NCI-H1048 (cell line): ENCODE data around the gene TMIE.

ENCODE experiments used
- DNase-seq: peaks from one replicate; lab custom pipeline; 2025; lab: John Stamatoyannopoulos, UW

TMIE gene

DNA sequence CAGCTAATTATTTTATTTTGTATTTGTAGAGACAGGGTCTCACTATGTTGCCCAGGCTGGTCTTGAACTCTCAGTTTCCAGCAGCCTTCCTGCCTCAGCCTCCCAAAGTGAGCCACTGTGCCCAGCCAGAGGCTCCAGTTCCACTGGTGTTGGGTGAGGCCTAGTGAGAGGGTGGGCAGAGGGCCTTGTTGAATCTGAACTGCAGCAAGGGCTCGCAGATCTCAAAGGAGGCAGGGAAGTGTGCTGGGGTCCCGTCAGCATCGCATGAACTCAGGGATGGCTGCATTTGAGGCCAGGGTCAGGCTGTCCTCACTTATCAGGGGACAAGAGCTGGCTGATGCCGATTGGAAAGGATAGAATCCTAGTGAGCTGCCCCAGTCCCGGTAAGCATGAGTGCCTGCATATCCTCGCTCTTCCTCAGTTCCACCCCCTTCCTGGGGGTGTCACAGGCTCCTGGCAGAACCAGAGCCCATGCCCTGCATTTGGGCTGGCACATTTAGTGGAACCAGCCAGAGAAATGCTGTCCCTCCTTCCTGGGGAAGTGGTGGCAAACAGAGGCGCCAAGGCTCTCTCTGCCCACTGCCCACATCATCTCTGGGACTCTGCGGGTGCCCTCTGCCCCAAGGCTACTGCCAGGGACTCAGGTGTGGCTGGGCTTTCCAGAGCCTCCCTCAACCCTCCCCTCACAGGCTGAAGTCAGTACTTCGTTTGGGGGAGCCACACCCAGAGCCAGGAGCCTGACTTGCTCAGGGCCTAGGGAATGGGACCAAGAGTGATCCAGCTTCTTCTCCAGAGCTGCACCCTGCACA, 31.8 kb upstream of the TMIE start:
- DNase-seq = no peak

DNA sequence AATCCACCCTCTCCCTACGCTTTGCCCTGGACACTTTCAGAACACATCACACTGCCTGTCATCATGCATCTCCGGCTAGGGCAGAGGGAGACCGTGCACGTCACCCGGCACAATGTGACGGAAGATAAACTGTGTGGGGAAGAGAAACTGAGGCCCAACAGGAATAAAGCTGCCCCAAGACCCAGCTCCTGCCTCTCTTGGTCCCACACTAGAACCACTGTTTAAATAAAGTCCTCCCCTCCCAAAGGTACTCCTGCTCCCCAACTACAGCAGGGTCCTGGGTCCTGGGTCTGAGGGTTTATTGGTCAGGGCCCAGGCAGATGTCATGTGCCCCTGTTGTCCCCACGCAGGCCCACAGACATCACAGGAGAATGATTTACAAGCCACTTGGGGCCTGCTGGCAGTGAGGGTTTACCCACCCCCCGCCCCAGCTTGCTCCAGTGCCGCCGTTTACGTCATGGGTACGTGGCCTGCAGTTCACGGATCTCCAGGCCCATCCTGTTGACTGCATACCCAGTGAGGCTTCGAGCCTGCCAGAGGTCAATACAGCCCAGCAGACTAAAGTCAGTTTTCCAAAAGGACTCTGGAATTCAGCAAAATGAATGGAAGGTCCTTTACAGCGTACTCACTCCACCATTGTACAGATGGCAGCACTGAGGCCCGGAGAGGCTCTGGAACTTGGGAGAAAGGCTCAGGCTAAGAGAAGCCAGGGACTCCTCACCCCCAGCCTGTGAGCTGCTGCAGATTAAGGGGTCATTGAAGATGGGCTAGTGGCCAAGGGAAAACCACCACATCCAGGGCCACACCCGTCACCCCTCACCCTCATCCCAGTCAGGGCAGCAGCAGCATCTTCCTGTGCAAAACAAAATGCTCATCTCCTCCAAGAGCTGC, 30.9 kb upstream of the TMIE start:
- DNase-seq = no peak

DNA sequence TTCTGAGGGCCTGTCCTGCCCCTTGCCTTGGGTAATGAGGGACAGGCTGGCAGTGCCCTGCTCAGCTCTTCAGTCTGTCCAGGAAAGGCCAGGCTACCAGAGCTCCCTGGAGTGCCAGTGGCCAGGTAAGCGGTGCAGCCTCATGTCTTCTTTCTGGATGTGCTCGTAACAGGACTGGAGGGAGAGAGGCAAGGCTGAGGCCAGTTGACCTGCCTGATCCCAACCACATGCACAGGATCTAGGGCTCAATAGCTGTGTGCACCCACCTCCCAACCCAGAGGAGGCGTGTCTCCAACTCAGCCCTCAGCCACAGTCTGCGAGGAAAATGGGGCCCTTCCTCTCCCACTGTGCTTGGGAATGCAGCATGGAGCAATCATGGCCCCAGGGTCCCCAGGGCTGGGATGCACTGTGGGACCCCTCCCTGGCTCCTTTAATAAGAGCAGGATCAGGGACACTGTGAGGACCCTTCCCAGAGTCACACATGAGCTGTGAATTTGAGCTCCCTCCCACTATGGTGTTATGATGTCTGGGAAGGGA, 30.2 kb upstream of the TMIE start:
- no peak for DNase-seq

DNA sequence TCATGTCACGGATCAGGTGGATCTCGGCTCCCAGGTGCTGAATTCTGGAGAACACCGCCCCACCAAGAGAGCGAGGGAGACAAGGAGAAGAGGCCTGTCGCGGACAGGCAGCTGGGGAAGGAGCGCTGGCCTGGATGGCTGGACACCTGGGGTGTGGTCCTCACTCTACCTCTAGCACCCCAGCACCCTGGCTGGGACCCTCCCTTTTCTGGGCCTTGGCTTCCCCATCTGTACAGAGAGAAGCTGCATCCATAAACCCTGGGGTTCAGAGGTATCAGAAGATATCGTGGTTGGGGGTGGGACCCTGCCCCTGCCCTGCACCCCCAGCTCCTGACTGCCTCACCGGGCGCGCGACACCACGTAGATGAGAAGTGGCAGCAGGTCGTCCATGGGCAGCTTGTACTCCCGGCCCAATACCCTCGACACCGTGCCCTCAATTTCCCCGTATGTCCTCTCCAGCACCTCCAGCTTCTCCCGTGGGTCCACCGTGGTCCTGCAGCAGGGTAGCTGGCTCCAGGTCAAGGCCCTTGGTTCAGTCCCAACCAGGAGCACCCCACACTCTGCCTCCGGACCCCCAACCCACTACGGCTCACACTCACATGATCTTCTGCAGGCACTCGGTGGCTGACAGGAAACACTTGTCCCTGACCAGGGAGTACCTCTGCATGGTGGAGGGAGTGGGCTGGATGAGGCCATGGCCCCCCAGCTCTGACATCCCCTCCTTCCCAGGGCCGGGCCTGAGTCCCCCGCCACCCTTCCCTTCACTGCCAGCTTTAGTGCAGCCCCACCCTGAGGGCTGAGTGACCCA, 29.4 kb upstream of the TMIE start:
- DNase-seq = no peak

DNA sequence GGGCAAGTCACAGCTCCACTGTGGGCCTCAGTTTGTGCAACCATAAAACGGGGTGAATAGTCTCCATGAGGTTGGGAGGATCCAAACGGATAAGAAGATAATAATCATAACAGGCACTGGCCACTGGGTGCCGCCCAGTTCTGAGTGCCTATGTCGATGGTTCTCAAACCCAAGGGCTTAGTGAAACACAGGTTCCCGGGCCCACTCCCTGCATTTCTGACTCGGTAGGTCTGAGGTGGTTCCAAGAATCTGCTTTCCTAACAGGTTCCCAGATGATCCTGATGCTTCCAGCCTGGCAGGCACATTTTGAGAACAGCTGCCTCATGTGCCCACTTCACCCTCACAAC, 28.9 kb upstream of the TMIE start:
- DNase-seq = no peak

DNA sequence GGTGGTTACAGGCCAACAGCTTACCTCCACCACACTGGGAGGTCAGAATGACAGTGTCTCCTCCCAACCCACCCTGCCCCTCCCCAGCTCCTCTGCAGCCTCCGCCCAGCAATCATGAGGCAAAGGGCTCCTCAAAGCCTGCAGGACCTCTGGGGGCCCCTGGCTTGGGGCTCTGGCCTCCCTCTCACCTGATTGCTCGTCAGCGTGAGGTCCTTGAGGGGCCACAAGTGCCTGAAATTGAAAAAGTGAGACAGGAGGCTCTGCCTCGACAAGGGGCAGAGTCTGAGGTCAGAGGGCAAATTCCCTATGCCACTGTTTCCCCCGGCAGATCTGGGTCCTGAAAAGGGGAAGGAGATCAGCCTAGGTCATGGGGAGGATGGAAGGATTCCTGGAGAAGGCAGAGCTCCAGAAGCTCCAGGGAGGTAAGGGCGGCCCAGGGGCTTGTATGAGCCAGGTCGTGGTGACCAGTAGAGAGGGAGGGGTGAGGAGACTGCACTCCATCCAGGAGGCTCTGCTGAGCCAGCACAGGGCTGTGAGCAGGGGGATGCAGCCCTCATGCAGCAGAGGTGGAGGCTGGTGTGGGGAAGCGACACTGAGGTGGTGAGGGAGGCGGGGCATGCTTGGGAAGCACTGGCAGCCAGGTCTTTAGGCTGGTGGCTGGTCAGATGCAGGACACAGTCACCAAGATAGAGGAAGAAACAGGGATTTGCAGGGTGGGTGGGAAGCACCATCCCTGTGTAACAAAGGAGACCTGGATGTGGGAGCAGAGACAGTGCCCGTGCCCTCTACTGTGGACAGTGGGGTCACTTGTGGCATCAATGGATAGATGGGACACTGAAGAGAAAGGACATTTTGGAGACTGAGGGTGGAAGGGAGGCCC, 27.8 kb upstream of the TMIE start:
- DNase-seq = no peak

DNA sequence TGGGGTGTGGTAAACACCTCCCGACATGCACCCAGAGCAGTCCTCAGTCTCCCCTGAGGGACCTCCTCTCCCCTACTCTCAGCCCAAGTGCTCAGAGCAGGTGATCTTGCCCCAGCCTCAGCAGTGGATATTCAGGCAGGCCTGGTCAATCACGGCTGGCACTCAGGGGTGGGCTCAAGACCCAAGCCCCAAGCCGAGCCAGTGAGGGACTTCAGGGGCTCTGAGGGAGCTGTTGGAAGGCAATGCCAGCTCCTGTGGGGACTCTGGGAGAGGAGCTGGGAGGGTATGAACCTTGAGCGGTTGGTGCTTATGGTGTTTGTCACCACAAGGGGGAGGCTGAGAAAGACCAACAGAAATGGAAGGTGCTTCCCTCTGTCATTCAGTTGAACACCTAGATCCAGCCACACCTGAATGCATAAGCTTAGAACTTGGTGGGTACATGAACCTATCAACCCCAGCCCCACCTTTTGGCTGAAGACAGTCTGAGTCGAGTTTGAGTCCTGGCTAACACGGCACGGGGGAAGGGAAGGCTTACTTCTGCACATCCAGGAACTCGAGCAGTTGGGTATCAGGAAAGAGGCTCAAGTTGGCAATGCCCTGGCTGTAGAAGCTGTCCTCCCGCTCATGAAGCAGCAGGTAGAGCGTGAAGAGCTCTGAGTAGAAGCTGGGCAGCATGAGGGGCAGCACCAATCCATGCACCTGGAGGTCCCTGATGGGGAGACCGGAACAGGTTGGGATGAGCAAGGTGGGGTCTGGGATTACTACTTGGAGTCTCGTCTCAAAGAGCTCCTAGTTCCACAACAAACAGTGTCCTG, 27.0 kb upstream of the TMIE start:
- DNase-seq = no peak

DNA sequence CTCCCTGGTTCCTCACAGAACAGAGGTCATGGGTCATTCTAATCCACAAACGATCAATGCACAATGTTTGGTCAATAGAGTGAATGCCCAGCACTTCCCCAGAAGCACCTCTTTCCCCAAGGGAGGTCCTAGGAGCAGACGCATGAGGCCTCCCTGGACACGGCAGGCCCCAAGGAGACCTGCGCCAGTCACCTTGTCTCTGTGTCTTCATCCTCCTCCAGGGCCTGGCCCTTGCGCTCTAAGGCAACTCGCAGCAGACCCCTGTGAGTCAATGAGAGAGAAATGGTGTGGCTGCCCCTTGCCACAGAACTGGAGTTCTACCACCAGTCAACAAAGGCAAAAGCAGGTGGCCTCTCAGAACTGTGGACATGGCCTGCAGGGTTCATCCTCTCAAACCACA, 25.8 kb upstream of the TMIE start:
- DNase-seq = no peak

DNA sequence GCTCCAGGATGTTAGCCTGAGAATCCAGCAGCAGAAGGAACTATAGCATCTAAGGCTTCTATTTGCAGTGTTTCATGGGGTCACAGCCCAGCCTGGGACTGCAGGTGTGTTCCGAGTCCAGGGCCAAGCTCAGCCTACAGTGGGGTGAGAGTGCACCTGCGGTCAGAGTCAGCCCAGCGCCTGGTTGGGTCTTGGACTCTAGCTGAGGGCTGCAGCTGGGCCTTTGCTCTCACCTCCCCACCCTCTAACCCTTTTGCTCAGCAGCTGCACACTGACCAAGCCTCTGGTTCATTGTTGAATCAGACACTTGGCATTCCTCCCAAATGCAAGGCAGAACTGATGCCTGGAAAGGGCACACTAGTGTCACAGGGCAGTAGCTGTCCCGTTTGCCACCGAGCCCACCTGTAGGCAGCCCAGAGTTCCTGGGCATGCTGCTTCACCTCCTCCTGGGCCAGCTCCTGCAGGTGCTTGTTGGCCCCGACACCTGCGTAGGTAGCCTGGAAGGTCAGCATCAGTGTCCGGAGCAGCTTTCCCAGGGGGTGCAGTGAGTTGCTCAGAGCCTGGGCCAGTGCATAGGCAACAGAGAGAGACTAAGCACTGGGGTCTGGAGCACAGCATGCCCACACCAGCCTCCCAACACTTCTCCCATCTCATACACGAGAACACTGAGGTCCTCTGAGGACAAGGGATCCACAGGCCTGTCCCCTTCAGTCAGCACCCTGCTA, 25.2 kb upstream of the TMIE start:
- no peak for DNase-seq

DNA sequence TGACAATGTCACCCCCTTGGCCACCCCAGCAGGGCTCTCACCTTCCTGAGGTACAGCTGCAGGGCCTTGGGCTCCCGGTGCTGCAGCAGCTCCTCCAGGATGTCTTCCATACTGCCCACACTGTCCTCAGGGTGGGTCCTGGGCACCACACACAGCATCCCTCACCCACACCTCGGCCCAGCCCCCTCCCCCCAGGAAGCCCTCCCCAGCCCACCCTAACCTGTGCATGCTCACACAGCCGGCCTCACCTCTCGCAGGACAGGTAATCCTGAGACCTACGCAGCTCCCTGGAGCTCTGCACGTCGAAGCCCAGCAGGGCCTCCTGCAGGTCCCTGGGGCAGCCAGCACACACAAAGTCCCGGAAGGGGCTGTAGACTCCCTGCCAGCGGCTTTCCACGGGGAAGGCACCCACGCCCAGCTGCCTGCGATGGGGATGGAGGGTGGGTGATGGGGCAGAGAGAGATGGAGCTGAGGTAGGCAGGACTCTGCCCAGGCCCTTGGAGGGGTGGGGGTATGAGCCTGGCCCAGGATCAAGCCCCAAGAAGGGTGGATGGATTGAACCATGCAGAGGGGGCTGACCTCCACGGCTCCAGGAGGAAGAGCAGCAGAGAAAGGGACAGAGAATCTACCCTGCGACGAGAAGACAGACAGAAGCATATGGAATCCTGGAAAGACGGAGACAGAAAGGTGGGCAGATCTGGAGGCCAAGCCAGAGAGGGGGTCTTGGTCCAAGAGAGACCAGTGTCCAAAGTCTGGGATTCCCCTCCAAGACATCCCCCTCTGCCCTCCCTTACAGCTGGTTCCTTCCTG, 24.4 kb upstream of the TMIE start:
- no peak for DNase-seq

DNA sequence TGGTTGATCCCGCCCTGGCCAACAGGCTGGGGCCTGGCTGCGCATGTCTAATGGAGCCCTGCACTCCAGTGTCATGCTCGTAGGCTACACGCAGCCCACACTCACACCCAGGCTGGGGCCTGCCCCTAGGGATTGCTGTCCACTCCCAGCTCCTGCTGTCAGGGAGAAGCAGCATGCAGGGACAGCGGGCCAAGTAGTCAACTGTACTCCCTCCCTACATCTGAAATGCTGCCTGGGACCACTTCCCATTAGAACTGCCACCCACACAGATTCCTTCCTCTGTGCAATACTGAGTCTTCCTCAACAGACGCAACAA, 23.8 kb upstream of the TMIE start:
- DNase-seq = no peak

DNA sequence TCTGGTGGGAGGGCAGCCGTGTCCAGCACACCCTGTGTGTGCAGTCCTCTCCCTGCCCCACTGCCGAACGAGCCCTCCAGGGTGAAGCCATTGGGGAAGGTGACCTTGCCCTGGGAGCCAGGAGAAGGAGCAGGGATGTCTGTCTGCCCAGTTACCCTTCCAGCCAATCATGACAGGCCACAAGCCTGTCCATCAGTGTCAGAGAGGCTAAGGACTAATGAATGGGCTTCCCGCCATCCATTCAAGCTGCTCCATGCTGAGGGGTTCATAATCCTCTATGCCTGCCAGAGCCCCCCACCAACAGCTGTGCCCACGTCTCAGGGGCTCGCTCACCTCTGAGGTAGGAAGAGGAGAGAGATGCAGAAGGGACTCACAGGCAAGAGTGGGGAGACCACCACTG, 22.9 kb upstream of the TMIE start:
- no peak for DNase-seq

DNA sequence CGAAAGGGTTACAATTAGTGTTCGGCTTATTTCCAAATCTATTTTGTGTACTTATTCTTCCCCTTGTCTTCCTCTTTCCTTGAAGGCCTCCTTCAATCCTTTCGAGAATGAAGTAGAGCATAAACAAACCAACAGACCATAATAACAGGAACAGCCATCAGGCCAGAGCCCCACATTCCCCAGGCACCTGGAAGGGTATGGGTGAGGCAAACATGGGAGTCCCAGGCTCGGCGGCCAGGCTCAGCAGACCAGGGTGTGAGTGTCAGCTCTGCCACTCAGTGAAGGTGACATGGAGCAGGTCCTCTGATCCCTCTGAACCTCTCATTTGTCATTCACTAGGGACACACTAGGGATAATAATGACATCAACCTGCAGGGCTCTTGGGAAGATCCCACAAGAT, 21.5 kb upstream of the TMIE start:
- no peak for DNase-seq

DNA sequence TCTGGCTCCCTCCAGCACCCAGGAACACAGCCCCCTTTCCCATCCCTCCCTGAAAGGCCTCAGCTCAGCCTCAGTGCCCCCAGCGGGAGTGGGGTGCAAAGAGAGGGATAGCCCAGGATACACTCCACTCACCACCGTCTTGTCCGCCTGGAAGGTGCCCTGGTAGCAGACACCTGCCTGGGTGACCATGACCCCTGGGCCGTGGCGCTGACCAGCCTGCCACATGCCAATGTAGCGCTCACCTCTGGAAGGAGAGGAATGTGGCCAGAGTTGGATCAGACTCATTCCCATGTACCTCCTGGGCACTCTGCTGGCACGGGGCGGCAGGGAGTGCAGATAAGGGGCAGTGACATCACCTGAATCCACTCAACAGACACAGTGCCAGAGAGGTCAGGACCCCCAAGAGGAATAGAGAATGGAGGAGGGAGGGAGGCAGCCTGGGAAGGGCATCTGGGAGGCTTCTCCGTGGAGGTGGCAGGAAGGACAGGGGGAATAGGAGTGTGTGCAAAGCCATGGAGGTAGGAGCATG, 20.8 kb upstream of the TMIE start:
- no peak for DNase-seq

DNA sequence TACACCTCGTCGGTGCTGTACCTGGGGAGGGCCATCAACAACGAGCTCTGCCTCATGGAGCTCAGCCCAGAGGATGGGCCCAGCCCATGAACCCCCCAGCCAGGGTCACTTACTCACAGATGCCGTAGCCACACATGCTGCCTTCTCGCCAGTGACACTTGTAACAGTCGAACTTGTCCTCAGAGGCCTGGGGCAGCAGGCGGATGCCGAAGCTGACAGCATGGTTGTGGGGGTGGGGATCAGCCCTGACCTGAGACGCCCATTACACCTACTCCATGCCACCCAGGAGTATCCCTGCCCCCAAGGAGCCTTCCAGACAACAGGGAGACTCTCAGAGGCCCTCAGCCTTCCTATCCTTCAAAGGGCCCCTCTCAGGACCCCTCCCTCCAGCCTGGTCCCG, 19.8 kb upstream of the TMIE start:
- no peak for DNase-seq

DNA sequence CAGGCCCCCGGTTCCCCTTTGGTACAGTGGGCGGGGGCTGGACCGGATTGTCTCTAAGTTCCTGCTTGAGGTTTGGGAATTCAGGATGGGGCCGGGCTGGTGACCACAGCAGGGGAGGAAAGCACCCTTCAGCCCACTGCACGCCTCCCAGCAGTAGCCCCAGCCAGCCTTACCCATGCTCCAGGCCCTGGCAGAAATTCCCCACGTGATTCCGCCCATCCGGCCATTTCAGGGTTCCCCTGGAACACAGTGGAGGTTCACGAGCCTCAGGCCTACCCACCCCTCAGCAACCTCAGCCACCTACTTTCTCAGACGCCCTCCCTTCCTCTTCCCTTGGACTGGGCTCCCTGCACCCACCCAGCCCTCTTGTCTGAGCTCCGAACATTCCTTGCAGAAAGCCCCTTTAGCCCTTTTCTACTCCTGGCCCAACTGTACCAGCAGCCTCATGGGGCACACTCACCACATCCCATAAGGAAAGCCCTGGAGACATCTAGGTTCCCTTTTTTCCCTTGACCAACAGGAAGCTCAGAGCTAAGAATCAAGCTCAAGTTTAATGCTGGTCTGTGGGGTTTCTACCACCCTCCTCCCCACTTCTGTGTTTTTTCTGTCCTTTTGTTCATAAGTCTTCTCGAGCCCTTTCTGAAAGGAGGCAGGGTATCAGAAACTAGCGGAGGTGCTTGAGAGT, 19.2 kb upstream of the TMIE start:
- no peak for DNase-seq

DNA sequence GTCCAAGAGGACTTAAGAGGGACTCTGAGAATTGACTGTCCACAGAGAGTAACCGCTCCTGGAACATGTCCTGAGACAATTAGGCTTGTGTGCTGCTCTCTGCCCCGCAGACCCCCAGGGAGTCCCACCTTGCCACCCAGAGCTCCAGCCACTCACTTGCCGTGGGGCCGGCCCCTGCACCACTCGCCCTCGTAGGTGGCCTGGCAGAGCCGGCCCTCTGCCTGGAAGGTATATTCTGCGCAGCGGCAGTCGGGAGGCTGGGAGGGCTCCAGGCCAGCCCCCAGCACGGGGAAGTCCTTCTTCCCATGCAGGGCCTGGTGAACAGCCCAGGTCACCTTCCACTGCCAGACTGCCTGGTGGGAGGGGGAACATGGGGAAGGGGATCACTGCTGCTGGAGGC, 18.2 kb upstream of the TMIE start:
- no peak for DNase-seq

DNA sequence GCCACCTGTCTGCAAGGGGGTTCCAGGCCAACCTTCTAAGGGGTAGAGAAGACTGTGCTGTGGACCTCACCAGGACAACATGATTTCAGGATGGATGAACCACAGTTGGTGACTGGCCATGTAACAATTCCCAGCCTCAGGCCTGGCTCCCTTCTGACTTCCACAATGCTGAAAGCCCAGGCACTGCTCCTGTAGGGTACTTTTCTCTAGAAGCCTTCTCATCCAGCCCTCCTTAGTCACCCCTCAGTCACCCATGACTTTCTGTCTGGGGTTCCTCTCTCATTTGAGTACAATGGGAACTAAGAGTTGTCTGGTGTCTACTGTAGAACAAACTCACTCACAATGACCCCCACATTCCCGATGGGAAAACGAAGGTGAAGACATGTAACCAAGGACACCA, 16.3 kb upstream of the TMIE start:
- no peak for DNase-seq
